DMS53 treated with DMSO at 0.1 percent for 48 hours (cell line): ENCODE results near the gene MYO1D.
A peak's percentile ranks its signal among the peaks of the same experiment; 100 is the strongest.

Experiments
- DNase-seq: peaks from one replicate; lab custom pipeline; 2025; ENCODE audit not compliant: unreplicated experiment; lab: John Stamatoyannopoulos, UW

MYO1D gene

GRCh38 chr17:32859857-32860525 lies 16.9 kb downstream of the MYO1D start:
- no peak for DNase-seq

- no peak for DNase-seq
Observed at GRCh38 chr17:32855620-32856019, 21.3 kb downstream of the MYO1D start.

- DNase-seq = no peak
Observed at GRCh38 chr17:32854832-32855389, 22.0 kb downstream of the MYO1D start.

GRCh38 chr17:32854207-32854606 lies 22.7 kb downstream of the MYO1D start:
- no peak for DNase-seq

GRCh38 chr17:32852811-32853210 lies 24.1 kb downstream of the MYO1D start:
- DNase-seq = no peak

- no peak for DNase-seq
Observed at GRCh38 chr17:32849879-32850278, 27.0 kb downstream of the MYO1D start.

GRCh38 chr17:32847977-32848376 lies 28.9 kb downstream of the MYO1D start:
- DNase-seq = no peak

- no peak for DNase-seq
Observed at GRCh38 chr17:32846143-32846542, 30.8 kb downstream of the MYO1D start.

GRCh38 chr17:32840241-32840640 lies 36.7 kb downstream of the MYO1D start:
- no peak for DNase-seq

- no peak for DNase-seq
Observed at GRCh38 chr17:32836527-32836926, 40.4 kb downstream of the MYO1D start.

GRCh38 chr17:32835291-32835761 lies 41.6 kb downstream of the MYO1D start:
- DNase-seq = no peak

GRCh38 chr17:32834104-32834503 lies 42.8 kb downstream of the MYO1D start:
- DNase-seq = no peak

- no peak for DNase-seq
Observed at GRCh38 chr17:32833526-32833925, 43.4 kb downstream of the MYO1D start.

GRCh38 chr17:32833076-32833475 lies 43.8 kb downstream of the MYO1D start:
- DNase-seq = no peak

GRCh38 chr17:32831627-32832243 lies 45.2 kb downstream of the MYO1D start:
- DNase-seq = peak; percentile 29

- no peak for DNase-seq
Observed at GRCh38 chr17:32831223-32831622, 45.7 kb downstream of the MYO1D start.

- no peak for DNase-seq
Observed at GRCh38 chr17:32828822-32829221, 48.1 kb downstream of the MYO1D start.

GRCh38 chr17:32827227-32827626 lies 49.7 kb downstream of the MYO1D start:
- no peak for DNase-seq

GRCh38 chr17:32826076-32826475 lies 50.8 kb downstream of the MYO1D start:
- no peak for DNase-seq

GRCh38 chr17:32824334-32824733 lies 52.6 kb downstream of the MYO1D start:
- no peak for DNase-seq

- no peak for DNase-seq
Observed at GRCh38 chr17:32822996-32823395, 53.9 kb downstream of the MYO1D start.
